GM18498 (cell line): ENCODE data around the gene LINGO3.
"Not testable (repeated sequence)": the region's sequence is repeated elsewhere in the genome, so short reads cannot be mapped to it uniquely, and the experiment has no call there.

Experiments
- ATAC-seq: cut with Tn5 transposase; IDR thresholded peaks from one replicate; pipeline ENCODE4 v1.9.1; 2021; ENCODE audit warnings: mild to moderate bottlenecking, moderate library complexity; ENCODE audit not compliant: unreplicated experiment

The LINGO3 gene

DNA sequence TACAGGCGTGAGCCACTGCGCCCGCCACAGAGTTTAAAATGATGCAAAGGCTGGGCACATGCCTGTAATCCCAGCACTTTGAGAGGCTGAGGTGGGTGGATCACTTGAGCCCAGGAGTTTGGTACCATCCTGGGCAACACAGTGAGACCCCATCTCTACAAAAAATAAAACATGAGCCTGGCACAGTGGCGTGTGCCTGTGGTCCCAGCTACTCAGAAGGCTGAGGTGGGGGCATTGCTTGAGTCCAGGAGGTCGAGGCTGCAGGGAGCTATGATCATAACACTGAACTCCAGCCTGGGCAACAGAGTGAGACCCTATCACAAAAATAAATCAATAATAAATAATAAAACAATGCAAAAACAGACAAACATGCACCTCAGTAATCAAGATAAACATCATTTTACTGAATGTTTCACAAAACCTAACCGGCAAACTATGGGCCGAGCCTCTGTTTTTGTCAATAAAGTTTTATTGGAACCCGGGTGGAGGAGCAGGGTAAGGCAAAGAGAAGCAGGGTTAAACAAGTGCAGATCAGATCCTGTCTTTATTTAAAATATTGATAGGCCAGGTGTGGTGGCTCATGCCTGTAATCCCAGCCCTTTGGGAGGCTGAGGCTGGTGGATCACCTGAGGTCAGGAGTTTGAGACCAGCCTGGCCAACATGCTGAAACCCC lies 24.0 kb downstream of the LINGO3 start:
- no peak for ATAC-seq

DNA sequence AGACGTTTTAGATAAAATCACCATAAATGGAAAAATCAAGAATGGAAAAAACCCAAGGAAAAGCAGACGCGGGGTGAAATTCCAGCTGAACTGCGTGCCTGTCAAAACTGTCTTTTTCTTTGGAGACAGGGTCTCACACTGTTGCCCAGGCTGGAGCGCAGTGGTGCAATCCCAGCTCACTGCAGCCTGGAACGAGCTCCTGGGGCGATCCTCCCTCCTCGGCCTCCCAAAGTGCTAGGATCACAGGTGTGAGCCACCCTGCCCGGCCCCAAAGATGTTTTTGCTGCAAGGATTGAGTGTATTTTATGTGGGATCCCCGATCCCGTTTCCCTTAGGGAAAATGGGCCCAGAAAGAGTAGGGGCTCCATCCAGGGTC lies 25.1 kb downstream of the LINGO3 start:
- no peak for ATAC-seq

DNA sequence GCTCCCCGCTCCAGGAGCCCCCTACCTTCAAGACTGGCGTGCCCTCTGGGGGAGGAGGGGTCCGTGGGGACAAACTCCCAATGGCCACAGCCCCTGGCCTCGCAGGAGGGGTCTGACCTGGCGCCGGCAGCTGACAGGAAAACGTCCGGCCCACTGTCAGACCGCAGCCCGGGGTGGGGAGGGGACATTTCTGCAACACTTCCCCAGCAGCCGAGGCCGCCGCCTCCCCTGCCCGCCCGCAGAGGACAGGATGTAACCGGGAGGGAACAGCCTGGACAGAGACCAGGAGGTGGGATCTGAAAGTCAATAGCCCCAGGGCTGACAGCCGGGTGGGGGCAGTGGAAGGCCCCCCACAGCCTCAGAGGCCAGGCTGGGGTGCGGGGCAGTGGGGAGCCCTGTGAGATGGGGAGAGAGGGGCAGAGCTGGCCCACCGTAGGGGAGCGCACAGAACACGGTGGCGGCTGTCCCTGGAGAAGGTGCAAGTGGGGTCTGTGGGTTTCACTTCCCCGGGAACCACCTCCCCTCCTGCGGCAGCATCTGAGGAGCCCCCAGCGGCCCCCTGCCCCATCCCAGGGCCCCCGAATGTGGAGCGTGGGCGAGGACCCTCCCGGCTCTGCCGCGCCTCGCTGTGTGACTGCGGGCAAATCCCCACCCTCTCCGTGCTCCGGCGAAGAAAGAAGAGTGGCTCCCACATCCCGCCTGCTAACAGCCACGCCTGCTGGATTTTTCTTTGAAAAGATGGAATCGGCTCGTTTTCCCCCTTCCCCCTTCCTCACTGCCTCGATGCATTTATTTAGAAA lies 25.7 kb downstream of the LINGO3 start, which contains the start of gene PEAK3:
Gene PEAK3 (minus strand): TSS at position 114 of the 800 bp plus-strand sequence. CDS start 1,244 bp downstream, outside the sequence.
- ATAC-seq, result no peak

DNA sequence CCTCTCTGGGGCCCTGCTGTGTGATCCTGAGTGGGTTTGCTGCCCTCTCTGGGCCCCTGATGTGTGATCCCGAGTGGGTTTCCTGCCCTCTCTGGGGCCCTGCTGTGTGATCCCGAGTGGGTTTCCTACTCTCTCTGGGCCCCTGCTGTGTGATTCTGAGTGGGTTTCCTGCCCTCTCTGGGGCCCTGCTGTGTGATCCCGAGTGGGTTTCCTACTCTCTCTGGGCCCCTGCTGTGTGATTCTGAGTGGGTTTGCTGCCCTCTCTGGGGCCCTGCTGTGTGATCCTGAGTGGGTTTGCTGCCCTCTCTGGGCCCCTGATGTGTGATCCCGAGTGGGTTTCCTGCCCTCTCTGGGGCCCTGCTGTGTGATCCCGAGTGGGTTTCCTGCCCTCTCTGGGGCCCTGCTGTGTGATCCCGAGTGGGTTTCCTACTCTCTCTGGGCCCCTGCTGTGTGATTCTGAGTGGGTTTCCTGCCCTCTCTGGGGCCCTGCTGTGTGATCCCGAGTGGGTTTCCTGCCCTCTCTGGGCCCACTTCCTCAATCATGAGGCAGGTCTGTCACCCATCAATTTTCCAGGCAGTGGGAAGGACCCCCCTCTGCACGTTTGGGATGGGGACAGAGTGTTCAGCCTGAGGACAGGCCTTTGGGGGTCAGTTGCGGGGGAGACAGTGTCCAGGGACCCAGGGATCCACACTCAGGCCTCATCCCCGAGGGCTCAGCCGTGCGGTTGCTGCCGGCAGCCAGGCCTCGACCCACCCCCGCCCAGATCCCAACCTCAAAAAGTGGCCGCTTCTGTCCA lies 26.5 kb downstream of the LINGO3 start:
- ATAC-seq, result not testable (repeated sequence)

DNA sequence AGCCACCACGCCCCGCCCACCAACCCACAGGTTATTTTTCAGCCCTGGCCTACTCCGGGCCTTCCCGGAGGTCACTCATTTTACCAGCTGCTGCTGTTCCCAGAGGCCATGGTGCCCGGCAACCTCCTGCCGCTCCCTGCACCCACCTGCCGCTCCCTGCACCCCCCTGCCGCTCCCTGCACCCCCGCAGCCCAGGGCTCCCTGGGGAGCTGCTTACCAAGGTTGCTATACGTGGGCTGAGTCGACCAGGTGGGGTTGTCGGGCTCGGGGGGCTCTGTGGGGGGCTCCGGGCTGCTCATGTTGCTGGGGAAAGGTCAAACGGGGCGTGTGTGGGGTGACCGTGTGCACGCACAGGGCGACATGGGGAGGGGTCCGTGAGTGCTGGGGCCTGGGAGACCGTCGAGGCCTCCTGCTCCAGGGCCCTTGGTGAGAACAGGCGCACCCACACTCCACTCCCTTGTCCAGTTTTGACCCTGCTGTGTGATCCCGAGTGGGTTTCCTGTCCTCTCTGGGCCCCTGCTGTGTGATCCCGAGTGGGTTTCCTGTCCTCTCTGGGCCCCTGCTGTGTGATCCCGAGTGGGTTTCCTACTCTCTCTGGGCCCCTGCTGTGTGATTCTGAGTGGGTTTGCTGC lies 27.2 kb downstream of the LINGO3 start:
- ATAC-seq, result no peak

DNA sequence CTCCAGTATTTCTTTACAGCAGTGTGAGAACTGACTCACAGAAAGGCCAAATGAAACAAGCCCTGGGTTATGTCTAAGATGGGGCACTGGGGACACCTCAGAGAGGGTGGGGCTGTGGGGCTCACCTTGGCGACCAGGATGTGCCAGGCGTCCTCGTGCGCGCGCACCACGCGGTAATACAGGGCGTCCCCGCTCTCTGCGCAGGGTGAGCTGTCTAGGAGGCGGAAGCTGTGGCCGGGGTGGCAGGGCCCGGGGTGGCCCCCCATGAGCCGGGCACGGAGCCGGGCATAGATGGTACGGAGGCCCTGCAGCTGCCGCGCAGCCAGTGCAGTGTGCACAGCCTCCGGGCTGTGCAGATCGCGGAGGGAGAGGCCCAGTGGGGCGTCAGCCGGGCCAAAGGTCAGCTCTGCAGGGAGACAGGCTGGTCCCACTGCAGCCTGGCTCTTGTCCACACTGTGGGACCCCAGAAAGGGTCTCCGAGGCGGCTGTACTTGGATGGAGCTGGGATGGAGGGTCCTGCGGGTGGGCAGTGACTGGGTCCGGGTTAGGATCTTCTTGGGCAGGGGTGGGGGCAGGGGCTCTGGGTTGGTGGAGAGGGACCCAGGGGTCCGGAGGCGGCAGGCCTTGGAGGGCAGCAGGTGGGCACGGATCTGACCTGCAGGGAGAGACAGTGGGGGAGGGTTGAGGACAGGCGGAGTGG lies 29.3 kb downstream of the LINGO3 start:
- no peak for ATAC-seq

DNA sequence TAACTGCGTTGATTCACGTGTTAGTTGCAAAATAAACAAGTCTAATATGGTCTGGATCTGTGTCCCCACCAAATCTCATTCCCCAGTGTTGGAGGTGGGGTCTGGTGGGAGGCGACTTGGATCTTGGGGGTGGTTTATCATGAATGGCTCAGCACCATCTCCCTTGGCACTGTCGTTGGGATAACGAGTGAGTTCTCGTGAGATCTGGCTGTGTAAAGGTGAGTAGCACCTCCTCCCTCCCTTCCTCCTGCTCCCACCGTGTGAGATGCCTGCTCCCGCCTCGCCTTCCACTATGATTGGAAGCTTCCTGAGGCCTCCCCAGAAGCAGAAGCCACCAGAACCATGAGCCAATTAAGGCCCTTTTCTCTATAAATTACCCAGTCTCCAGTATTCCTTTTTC lies 30.8 kb downstream of the LINGO3 start:
- ATAC-seq, result no peak

DNA sequence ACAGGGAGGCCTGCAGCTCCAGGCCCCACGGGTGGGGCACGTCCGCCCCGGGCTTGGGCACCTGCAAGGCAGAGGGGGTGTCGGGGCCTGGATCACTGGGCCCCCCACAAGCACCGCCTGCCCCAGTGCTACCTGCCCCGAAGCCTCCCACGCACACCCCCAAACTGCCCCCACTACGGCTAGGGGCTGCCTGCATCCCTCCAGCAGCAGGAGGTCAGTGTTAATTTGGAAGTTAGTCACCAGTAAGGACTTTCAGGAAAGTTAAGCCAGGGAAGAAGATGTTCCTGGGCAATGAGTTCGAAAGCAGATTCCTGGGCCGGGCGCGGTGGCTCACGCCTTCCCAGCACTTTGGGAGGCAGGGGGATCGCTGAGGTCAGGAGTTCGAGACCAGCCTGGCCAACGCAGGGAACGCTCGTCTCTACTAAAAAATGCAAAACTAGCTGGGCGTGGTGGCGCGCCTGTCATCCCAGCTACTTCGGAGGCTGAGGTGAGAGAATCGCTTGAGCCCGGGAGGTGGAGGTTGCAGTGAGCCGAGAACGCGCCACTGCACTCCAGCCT lies 31.4 kb downstream of the LINGO3 start:
- no peak for ATAC-seq

DNA sequence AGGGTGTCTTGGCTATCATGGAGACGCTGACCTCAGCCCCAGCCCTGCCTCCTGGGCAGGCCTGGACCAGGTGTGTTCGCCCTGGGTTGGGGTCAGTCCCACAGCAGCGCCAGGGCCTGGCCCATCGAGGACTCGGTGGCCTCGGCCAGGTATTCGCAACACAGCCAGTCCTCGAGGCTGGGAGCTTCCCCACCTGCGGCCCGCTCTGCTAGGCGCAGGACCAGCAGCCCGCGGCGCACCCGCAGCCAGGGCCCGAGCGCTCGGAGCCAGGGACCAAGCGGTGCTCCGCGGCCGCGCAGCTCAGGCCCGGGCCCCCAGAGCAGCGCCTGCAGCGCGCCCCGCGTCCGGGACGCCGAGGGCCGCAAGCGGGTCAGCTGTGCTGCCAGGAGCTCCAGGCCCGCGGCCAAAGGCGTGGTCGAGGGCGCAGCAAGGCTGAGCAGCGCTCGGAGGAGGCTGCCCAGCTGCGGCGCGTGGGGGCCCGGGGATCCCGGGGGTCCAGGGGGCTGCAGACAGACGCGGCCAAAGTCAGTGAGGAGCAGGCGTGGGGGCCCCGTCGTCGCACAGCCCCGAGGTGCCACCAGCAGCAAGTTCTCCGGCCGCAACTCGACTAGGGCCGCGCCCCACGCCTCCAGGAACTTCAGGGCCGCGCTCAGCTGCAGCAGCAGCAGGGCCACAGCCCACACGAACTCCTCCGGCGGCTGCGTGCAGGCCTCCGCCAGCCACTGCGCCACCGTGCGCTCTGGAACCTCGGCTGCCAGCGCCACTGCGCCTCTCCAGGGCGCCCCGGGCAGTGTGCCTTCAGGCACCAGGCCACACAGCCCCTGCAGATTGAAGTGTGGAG lies 32.1 kb downstream of the LINGO3 start:
- ATAC-seq, result no peak

DNA sequence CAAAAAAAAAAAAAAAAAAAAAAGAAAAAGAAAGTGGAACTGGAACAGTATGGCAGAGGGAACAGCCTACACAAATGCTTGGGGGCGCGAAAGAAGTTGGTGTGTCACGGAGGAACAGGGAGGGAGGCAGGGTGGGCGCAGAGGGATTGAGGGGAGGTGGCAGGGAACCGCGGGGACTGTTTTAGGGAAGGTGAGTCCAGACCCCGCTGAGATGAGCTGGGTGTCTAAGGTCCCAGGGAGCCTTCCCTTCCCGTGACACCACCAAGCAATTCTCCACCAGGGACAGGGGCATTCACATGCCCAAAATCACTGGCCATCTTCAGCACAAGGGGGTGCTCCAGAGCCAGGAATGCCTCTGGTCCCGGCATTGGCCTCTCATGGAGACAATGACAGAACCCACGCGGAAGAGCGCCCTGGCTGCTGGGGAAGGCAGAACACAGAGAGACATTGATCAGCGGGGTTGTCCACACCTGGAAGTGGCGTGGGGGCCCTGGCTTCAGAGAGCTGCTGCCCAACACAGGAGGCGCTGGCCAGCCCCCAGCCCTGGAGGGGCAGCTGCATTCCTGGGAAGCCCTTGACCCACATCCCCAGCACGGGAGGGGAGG lies 32.9 kb downstream of the LINGO3 start:
- ATAC-seq, result no peak

DNA sequence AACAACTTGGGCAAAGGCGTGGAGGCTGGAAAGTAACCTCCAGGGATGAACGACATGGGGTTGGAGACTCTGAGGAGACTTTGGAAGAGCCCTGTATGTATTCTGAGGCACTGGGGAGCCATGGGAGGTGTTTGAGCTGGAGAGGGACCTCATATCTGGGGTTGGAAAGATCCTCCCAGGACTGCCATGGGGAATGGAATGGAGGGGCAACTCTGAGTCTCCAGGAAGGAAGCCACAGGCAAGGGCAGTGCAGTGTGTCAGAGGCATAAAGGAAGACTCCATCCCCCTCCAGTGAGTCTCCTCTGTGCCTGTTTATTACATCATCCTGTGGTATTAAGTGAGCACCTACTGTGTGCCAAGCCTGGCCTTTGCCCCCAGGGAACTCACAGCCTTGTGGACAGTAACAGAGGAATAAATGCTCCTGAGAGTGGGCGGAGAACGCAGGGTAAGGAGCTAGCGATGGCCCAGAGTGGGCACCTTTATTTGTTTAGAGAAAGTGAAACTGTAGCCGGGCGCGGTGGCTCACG lies 33.7 kb downstream of the LINGO3 start:
- ATAC-seq, result no peak

DNA sequence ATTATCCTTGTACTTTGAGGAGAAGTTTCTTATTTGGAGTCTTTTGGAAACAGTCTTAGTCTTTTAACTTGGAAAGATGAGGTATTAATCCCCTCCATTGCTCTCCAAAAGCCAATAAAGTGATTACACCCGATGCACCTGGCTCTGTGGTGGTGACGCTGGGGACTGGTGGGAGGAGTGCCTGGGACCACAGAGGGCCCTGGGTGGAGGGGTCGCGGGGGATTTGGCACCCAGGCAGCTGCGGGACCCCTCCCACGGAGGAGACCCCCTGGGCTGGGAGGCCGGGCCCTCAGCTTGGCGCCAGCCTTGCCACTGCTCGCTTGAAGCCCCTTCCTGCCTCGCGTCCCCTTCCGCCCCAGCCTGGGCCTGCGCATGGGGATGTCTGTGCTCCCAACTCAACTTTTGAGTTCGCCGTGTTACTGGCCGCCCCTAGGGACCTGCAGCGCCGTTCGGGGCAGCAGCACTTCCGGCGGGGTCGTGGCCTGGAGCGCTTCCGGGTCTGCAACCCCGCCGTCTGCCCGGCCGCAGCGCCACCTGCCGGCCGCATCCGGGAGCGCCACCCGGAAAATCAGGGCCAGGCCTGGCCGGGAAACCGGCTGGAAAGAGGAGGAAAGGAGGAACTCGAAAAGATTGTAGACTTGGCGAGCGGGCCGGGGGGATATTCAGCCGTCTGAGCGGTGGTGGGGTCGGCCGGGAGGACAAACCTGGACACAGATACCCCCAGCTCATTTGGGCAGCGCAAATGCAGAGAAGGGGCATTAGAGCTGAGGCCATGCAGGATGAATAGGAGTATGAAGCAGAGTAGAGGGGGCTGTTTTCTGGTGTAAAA lies 34.4 kb downstream of the LINGO3 start:
- no peak for ATAC-seq

DNA sequence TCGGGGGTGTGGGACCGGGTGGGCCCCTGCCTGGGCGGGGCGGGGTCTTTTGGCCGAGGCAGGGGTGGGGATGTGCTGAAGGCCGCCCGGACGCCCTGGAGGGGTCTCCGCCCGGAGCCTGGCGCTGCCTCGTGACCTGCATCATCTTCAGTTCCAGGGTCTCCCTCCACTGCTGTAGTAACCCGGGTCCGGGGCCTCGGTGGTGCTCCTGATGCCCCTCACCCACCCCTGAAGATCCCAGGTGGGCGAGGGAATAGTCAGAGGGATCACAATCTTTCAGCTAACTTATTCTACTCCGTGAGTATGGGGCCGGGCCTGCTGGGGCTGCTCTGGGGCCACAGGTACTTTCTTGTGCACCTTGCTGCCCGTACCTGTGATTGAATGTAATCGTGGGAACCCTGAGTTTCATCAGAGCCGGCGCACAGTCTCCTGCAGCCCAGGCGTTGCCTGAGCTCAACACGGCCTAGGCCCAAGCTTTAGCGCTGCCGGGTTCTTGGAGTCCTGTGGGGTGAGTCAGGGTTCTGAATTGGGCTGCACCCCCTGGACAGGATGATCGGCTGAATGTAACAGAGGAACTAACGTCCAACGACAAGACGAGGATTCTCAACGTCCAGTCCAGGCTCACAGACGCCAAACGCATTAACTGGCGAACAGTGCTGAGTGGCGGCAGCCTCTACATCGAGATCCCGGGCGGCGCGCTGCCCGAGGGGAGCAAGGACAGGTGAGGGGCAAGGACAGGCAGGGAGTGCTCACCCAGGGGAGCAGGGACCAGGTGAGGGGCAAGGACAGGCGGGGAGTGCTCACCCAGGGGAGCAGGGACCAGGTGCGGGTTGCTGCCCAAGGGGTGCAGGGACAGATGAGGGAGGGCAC lies 36.5 kb downstream of the LINGO3 start:
- ATAC-seq, result no peak

DNA sequence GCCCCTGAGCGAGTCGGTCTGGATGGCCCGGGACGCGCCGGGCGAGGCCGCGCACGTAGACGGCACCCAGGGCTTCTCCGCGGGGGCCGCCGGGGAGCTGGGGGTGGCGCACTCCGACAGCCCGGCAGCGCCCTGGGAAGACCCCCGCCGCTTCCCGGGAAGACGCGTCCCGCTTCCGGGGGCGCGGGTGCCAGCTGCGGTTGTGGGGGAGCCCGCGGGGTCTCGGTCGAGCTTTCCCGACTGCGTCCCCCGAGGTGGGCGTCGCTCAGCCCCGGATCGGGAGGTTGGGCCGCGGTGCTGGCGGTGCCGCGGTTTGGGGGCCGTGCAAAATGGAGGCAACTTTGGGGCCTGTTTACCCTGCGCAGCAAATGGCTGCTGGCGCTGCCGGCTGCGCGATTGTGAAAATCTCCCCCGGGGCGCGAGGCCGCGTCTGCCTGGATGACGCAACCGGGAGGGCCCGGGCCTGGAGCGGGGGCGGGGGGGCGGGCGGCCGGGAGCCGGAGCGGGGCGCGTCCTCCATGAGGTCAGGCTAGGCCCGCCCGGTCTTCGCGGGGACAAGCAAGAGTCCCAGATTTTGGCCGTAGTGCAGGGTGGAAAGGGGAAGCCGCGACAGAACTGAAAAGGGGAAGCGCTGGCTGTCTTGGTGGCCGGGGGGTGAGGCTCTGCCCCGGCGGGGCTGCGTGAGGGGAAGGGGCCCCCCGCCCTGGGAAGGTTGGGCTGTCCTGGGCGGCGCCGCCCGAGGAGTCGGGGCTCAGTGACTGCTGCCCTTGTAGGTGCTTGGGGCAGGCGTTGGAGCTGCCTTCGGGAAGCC lies 37.3 kb downstream of the LINGO3 start:
- no peak for ATAC-seq

DNA sequence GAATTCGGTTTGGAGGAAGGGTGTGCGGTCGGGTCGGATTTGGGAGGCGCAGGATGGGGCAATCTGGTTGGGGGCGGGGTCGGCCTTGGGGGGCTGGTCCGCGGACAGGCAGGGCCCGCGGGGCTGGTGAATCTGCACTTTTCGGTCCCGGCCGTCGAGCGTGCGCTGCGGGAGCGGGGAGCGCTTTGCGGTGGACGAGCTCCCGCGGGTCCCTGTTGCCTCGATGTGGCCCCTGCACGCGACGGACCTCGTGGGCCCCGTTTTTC lies 37.9 kb downstream of the LINGO3 start:
- ATAC-seq, result no peak
